ENCODE data around the gene CIDEA.

DNA sequence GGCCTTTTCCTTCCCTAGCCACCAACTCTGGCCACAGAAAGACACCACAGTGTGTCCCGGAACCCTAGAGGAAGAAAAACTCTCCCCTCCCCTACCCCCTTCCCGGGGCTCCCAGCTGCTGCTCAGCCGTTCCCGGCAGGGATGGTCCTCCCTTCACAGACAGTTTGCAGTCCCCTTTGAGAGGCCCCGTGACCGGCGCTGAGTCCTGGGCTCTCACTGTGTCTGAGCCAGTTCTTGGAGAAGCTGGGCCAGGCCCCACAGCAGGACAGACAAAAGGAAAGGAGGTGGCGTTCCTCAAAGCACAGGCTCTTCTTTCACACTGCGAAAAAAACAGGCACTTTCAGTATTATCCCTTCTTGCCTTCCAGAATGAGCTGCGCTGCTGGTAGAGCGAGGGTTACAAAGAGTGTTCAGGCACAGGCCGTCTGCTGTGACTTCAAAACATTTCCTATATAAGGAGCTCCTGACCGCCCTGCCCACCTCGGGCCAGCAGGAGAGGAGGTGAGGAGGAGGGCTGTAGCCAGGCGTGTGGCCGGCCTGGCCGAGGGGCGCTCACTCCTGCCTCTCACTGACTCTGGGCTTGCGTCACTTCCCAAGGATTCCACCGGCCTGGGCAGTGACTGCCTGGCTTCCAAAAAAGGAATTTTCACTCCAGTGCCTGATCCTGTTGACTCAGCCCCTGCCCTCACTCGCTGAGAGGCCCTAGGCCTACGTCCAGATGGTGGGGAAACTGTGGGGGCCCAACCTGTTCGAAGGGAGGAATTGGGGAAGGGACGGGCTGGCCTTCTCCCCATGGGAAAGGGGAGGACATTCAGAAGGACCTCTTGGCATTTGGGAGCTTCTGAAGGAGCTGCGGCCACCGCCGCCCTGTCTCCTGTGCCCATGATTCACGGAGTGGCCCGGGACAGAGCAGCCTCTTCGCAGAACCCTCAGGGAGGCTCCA is 24.9 kb downstream of the CIDEA start:
- TF ChIP-seq, protein P1, sequence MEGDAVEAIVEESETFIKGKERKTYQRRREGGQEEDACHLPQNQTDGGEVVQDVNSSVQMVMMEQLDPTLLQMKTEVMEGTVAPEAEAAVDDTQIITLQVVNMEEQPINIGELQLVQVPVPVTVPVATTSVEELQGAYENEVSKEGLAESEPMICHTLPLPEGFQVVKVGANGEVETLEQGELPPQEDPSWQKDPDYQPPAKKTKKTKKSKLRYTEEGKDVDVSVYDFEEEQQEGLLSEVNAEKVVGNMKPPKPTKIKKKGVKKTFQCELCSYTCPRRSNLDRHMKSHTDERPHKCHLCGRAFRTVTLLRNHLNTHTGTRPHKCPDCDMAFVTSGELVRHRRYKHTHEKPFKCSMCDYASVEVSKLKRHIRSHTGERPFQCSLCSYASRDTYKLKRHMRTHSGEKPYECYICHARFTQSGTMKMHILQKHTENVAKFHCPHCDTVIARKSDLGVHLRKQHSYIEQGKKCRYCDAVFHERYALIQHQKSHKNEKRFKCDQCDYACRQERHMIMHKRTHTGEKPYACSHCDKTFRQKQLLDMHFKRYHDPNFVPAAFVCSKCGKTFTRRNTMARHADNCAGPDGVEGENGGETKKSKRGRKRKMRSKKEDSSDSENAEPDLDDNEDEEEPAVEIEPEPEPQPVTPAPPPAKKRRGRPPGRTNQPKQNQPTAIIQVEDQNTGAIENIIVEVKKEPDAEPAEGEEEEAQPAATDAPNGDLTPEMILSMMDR (IDR thresholded peaks at IDR 0.05) = no peak
- no peak for TF ChIP-seq POLR2A (IDR thresholded peaks at IDR 0.05)

Data from lower leg skin (tissue), 3 donors.